Measurements from ENCODE around the gene MPRIP. TPM values are rescaled to one million over a fixed set of nuclear protein-coding genes. Genes with fewer than 3 reads are reported as not detected.

MPRIP gene
- polyA plus RNA-seq, 1 donor from 2014 or later = 47.3 TPM

DNA sequence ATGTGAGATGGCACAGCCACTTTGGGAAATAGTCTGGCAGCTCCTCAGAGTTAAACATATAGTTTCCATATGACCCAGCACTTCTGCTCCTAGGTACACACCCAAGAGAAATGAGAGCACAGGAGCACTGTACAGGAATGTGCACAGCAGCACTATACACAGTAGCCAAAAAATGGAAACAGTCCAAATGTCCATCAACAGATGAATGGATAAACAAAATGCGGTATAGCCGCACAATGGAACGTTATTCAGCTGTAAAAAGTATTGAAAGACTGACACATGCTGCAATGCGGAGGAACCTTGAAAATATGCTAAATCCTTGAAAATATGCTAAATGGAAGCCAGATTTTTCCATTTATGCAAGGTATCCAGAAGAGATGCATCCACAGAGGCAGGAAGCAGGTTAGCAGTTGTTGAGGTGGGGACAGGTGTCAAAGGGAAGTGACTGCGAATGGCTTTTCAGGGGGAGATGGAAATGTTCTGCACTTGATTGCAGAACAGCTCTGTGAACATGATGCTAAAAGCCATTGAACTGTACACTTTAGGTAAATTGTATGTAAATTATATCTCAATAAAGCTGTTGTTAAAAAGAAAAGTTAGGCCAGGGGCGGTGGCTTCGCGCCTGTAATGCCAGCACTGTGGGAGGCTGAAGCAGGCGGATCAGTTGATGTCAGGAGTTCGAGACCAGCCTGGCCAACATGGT, 80.7 kb downstream of the MPRIP start:
- Histone ChIP-seq H3K27me3 (ENCODE audit: insufficient read depth, low read depth, low read length) (no peaks in the 10 kb centered on the region), H4K20me1 (ENCODE audit: insufficient read depth) (no peaks in the 10 kb centered on the region), H3K9me2 (ENCODE audit: insufficient read depth, low read length) (no peaks in the 10 kb centered on the region), H3K36me3 (ENCODE audit: insufficient read depth, low read length) (no peaks in the 10 kb centered on the region), H3K9me3 (ENCODE audit: low read length) (no peaks in the 10 kb centered on the region), H3K4me2 (ENCODE audit: low read length) (no peak overlapping the region), H3K4me3 (ENCODE audit: low read length) (no peak overlapping the region), H2AFZ (ENCODE audit: low read depth, low read length) (no peak overlapping the region), H3K79me2 (replicated peaks; ENCODE audit: insufficient read depth, low read length) (peaks cover 19% of the 10 kb centered on the region), H3K9ac (ENCODE audit: low read length) (no peak overlapping the region), H3K27ac (ENCODE audit: low read length) (no peak overlapping the region), H3F3A (ENCODE audit: insufficient read depth, low read length, poor library complexity, severe bottlenecking) (no peaks in the 10 kb centered on the region)
- TF ChIP-seq EZH2 (IDR thresholded peaks at IDR 0.05; ENCODE audit: borderline replicate concordance, insufficient read depth, low read length, poor library complexity, severe bottlenecking) (no peak), SMC3 (conservative IDR thresholded peaks at IDR 0.05; ENCODE audit: poor library complexity) (no peak), MXI1 (conservative IDR thresholded peaks at IDR 0.05; ENCODE audit: poor library complexity, severe bottlenecking) (no peak), TAF1 (IDR thresholded peaks at IDR 0.05; ENCODE audit: low read depth) (no peak), RAD21 (conservative IDR thresholded peaks at IDR 0.05) (no peak), EP300 (conservative IDR thresholded peaks at IDR 0.05; ENCODE audit: poor library complexity, severe bottlenecking) (no peak), POLR2AphosphoS5 (IDR thresholded peaks at IDR 0.05) (no peak)
- TF ChIP-seq, protein P1, sequence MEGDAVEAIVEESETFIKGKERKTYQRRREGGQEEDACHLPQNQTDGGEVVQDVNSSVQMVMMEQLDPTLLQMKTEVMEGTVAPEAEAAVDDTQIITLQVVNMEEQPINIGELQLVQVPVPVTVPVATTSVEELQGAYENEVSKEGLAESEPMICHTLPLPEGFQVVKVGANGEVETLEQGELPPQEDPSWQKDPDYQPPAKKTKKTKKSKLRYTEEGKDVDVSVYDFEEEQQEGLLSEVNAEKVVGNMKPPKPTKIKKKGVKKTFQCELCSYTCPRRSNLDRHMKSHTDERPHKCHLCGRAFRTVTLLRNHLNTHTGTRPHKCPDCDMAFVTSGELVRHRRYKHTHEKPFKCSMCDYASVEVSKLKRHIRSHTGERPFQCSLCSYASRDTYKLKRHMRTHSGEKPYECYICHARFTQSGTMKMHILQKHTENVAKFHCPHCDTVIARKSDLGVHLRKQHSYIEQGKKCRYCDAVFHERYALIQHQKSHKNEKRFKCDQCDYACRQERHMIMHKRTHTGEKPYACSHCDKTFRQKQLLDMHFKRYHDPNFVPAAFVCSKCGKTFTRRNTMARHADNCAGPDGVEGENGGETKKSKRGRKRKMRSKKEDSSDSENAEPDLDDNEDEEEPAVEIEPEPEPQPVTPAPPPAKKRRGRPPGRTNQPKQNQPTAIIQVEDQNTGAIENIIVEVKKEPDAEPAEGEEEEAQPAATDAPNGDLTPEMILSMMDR (IDR thresholded peaks at IDR 0.05; ENCODE audit: poor library complexity, severe bottlenecking) = no peak
- TF ChIP-seq, protein P2, sequence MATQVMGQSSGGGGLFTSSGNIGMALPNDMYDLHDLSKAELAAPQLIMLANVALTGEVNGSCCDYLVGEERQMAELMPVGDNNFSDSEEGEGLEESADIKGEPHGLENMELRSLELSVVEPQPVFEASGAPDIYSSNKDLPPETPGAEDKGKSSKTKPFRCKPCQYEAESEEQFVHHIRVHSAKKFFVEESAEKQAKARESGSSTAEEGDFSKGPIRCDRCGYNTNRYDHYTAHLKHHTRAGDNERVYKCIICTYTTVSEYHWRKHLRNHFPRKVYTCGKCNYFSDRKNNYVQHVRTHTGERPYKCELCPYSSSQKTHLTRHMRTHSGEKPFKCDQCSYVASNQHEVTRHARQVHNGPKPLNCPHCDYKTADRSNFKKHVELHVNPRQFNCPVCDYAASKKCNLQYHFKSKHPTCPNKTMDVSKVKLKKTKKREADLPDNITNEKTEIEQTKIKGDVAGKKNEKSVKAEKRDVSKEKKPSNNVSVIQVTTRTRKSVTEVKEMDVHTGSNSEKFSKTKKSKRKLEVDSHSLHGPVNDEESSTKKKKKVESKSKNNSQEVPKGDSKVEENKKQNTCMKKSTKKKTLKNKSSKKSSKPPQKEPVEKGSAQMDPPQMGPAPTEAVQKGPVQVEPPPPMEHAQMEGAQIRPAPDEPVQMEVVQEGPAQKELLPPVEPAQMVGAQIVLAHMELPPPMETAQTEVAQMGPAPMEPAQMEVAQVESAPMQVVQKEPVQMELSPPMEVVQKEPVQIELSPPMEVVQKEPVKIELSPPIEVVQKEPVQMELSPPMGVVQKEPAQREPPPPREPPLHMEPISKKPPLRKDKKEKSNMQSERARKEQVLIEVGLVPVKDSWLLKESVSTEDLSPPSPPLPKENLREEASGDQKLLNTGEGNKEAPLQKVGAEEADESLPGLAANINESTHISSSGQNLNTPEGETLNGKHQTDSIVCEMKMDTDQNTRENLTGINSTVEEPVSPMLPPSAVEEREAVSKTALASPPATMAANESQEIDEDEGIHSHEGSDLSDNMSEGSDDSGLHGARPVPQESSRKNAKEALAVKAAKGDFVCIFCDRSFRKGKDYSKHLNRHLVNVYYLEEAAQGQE (IDR thresholded peaks at IDR 0.05; ENCODE audit: borderline replicate concordance) = no peak

DNA sequence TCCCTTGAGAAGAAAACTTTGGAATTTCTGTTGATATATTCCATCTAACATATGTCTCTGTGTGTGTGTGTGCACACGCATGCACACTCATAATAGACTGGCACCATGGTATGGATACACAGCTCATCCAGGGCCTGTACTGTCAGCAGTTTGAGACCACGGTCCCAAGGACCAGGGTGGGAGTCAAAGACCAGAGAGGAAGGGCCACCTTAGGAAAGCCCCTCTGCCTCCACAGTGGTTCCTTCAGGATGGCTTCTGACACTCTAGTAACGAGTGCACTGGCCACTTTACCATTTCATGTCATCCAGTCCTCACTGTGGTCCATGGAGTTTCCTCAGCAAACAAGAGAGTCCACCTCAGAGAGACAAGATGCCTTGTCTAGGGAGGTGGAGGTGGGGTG, 82.1 kb downstream of the MPRIP start:
- Histone ChIP-seq H3K27me3 (ENCODE audit: insufficient read depth, low read depth, low read length) (no peaks in the 10 kb centered on the region), H3F3A (ENCODE audit: insufficient read depth, low read length, poor library complexity, severe bottlenecking) (no peaks in the 10 kb centered on the region), H3K4me3 (ENCODE audit: low read length) (no peak overlapping the region), H2AFZ (ENCODE audit: low read depth, low read length) (no peak overlapping the region), H3K27ac (ENCODE audit: low read length) (no peak overlapping the region), H3K36me3 (ENCODE audit: insufficient read depth, low read length) (no peaks in the 10 kb centered on the region), H3K9me3 (ENCODE audit: low read length) (no peaks in the 10 kb centered on the region), H3K9ac (ENCODE audit: low read length) (no peak overlapping the region), H4K20me1 (ENCODE audit: insufficient read depth) (no peaks in the 10 kb centered on the region), H3K4me2 (ENCODE audit: low read length) (no peak overlapping the region), H3K9me2 (ENCODE audit: insufficient read depth, low read length) (no peaks in the 10 kb centered on the region), H3K79me2 (replicated peaks; ENCODE audit: insufficient read depth, low read length) (peaks cover 14% of the 10 kb centered on the region)
- TF ChIP-seq RAD21 (conservative IDR thresholded peaks at IDR 0.05) (no peak), EP300 (conservative IDR thresholded peaks at IDR 0.05; ENCODE audit: poor library complexity, severe bottlenecking) (no peak), MXI1 (conservative IDR thresholded peaks at IDR 0.05; ENCODE audit: poor library complexity, severe bottlenecking) (no peak), TAF1 (IDR thresholded peaks at IDR 0.05; ENCODE audit: low read depth) (no peak), EZH2 (IDR thresholded peaks at IDR 0.05; ENCODE audit: borderline replicate concordance, insufficient read depth, low read length, poor library complexity, severe bottlenecking) (no peak), SMC3 (conservative IDR thresholded peaks at IDR 0.05; ENCODE audit: poor library complexity) (no peak)
- TF ChIP-seq, protein P1 (IDR thresholded peaks at IDR 0.05; ENCODE audit: poor library complexity, severe bottlenecking) = no peak
- TF ChIP-seq, protein P2 (IDR thresholded peaks at IDR 0.05; ENCODE audit: borderline replicate concordance) = no peak
